Measurements from ENCODE around the gene ITGB4.

Gene ITGB4

DNA sequence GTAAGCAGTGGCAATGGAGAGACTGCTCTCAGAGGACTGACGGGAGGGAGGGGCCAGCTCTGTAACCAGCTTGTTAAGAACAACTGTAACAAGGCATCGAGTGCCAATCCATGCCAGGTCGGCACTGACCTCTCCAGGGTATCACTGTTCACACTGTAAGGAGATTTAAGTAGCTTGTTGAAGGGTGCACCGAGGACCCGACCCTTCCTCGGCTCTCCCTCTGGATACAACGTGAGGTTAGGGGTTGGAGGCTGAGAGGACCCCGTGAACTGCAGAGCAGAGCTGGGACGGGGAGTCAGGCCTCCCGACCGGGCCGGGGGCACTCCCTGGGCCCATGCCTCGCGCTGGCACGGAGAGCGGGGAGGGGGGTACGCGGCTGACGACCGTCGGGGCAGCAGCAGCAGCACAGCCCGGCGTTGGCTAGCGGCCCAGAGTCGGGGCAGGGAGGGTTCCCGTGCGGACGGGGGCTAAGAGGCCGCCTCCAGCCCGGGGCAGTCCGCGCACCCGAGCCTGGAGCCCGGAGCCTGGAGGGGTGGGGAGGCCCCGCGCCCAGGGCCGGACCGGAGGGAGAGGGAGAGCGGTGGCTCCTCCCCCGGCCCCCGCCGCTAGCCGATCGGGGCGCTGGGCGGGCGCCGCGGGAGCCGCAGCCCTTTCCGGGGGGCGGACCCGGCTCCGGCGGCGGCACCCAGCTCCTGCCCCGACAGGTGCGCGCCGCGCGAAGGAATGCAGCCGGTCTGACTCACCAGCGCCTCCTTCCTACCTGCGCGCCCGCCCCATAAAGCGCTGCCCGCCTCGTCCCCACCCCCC lies at the start of gene ITGB4:
Gene ITGB4 (plus strand): TSS at position 804 of the 807 bp plus-strand sequence. CDS start 3,245 bp downstream, outside the sequence.
- Histone ChIP-seq H3K27me3 (ENCODE audit: control insufficient read depth, insufficient read depth, low read length) (peaks cover 41% of the 10 kb centered on the region), H3K27ac (ENCODE audit: low read length) (no peak within 1 kb of the TSS), H3K9ac (ENCODE audit: low read length) (no peak within 1 kb of the TSS), H3K4me3 (ENCODE audit: low read length) (peak within 1 kb of the TSS; percentile 54), H3K4me1 (ENCODE audit: control insufficient read depth, low read depth, low read length) (no peaks in the 10 kb centered on the region), H3K9me3 (ENCODE audit: control insufficient read depth, low read depth, low read length) (no peaks in the 10 kb centered on the region), H3K36me3 (ENCODE audit: control insufficient read depth, low read depth, low read length) (no peaks in the 10 kb centered on the region)

DNA sequence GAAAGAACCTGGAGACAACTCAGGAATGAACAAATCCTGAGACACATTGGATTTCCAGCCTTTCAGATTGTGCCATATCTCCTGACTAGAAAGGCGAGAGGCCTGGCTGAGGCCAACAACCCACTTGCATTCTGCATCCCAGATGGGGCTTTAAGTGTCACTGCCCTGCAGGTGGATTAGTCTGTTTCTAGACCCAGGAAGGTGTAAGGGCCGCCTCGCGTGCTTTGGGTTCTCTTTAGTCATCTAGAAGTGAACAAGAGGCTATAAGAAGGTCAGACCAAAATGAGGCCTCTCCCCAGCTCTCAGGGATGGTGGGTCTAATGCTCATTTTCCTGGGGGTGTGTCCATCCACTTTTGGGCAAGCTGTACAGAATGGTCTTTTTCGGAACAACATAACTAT lies 49.2 kb upstream of the ITGB4 start:
- Histone ChIP-seq H3K27ac (ENCODE audit: low read length) (no peak overlapping the region), H3K9me3 (ENCODE audit: control insufficient read depth, low read depth, low read length) (no peaks in the 10 kb centered on the region), H3K36me3 (ENCODE audit: control insufficient read depth, low read depth, low read length) (peaks cover 49% of the 10 kb centered on the region)

DNA sequence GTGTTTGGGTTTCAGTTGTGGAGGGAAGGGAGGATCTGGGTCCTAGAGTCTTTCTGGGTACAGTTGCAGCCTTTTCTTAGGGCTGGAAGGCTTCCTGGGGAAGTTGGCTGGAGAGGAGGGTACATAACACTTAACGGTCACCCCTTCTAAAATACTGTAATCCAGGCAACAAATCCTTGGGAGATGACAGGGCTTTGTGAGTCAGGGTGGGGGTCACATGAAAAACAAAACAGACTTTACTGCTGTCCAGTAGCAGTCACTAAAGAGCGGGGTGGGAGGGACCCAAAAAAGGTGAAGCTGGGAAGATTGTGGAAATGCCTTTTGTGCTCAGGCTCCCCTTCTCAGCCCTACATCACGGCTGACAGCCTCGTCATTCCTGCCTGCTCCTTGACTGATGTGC lies 47.8 kb upstream of the ITGB4 start:
- Histone ChIP-seq H3K36me3 (ENCODE audit: control insufficient read depth, low read depth, low read length) (peaks cover 52% of the 10 kb centered on the region), H3K9ac (ENCODE audit: low read length) (no peak overlapping the region), H3K9me3 (ENCODE audit: control insufficient read depth, low read depth, low read length) (no peaks in the 10 kb centered on the region), H3K4me1 (ENCODE audit: control insufficient read depth, low read depth, low read length) (no peaks in the 10 kb centered on the region), H3K27ac (ENCODE audit: low read length) (no peak overlapping the region), H3K4me3 (ENCODE audit: low read length) (no peak overlapping the region), H3K27me3 (ENCODE audit: control insufficient read depth, insufficient read depth, low read length) (no peaks in the 10 kb centered on the region)

More for the DNA sequence above, 49.2 kb upstream of the ITGB4 start:
- Histone ChIP-seq H3K27me3 (ENCODE audit: control insufficient read depth, insufficient read depth, low read length) (no peaks in the 10 kb centered on the region), H3K4me3 (ENCODE audit: low read length) (no peak overlapping the region), H3K4me1 (ENCODE audit: control insufficient read depth, low read depth, low read length) (peaks cover 5% of the 10 kb centered on the region), H3K9ac (ENCODE audit: low read length) (no peak overlapping the region)

DNA sequence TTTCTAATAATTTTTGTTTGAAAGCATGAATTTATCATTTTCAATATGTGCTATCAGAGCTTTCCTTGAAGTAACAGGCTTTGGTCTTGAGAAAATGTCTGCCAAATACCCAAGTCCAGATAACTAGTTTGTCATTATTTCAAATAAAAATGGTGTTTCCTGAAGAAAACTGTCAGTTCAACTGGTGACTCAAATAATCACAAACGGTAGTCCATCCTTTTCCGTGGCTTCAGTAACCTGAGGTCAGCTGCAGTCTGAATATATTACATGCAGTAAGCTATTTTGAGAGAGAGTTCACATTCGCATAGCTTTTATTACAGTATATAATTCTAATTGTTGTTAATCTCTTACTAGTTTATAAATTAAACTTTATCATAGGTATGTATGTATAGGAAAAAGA lies 44.8 kb upstream of the ITGB4 start:
- Histone ChIP-seq H3K4me3 (ENCODE audit: low read length) (no peak overlapping the region), H3K36me3 (ENCODE audit: control insufficient read depth, low read depth, low read length) (peaks cover 34% of the 10 kb centered on the region), H3K27me3 (ENCODE audit: control insufficient read depth, insufficient read depth, low read length) (no peaks in the 10 kb centered on the region), H3K9me3 (ENCODE audit: control insufficient read depth, low read depth, low read length) (no peaks in the 10 kb centered on the region), H3K9ac (ENCODE audit: low read length) (no peak overlapping the region), H3K27ac (ENCODE audit: low read length) (no peak overlapping the region), H3K4me1 (ENCODE audit: control insufficient read depth, low read depth, low read length) (no peaks in the 10 kb centered on the region)

DNA sequence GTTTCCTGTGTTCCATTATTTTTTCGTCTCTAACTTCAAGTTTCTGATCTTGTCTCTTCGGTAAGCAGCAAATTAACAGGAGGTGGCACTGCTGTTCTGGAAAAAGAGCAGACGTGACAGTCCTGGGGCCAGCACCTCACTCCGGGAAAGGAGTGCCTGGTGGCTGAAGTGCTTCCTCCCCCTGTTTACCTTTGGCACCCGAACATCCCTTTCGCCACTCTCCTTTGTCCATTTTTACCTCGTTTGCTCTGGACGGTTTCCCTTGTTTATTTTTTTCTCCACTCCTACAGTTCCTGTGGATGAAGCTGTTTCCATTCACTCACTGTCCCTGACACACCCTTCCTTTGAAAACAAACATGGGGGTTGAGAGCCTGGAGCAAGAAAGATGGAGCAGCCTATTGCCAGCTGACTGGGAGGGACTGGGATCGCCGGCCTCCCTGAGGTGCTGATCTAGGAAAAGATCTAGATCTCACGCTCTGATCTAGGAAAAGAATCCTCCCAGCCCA lies 41.5 kb upstream of the ITGB4 start:
- Histone ChIP-seq H3K27ac (ENCODE audit: low read length) (no peak overlapping the region), H3K27me3 (ENCODE audit: control insufficient read depth, insufficient read depth, low read length) (no peaks in the 10 kb centered on the region), H3K4me3 (ENCODE audit: low read length) (no peak overlapping the region), H3K9me3 (ENCODE audit: control insufficient read depth, low read depth, low read length) (no peaks in the 10 kb centered on the region), H3K36me3 (ENCODE audit: control insufficient read depth, low read depth, low read length) (peaks cover 17% of the 10 kb centered on the region), H3K4me1 (ENCODE audit: control insufficient read depth, low read depth, low read length) (no peaks in the 10 kb centered on the region), H3K9ac (ENCODE audit: low read length) (no peak overlapping the region)

DNA sequence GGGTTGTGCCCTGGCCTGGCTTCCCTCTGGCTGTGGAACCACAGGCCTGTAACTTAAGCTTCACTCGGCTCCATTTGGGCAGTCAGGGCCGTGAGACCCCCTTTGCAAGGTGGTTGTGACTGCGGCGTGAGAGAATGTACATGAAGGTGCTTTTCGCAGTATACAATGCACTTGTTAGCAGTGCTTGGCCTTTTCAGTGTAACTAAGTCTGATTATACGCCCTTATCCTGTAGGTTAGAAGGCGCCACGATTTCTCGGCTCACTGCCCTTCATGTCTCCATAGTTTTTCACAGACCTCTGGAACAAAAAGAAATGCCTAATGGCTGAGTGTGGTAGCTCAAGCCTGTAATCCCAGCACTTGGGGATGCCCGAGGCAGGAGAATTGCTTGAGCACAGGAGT lies 40.8 kb upstream of the ITGB4 start:
- Histone ChIP-seq H3K27me3 (ENCODE audit: control insufficient read depth, insufficient read depth, low read length) (no peaks in the 10 kb centered on the region), H3K36me3 (ENCODE audit: control insufficient read depth, low read depth, low read length) (peaks cover 17% of the 10 kb centered on the region), H3K9ac (ENCODE audit: low read length) (no peak overlapping the region), H3K4me1 (ENCODE audit: control insufficient read depth, low read depth, low read length) (no peaks in the 10 kb centered on the region), H3K27ac (ENCODE audit: low read length) (no peak overlapping the region), H3K4me3 (ENCODE audit: low read length) (no peak overlapping the region), H3K9me3 (ENCODE audit: control insufficient read depth, low read depth, low read length) (no peaks in the 10 kb centered on the region)

DNA sequence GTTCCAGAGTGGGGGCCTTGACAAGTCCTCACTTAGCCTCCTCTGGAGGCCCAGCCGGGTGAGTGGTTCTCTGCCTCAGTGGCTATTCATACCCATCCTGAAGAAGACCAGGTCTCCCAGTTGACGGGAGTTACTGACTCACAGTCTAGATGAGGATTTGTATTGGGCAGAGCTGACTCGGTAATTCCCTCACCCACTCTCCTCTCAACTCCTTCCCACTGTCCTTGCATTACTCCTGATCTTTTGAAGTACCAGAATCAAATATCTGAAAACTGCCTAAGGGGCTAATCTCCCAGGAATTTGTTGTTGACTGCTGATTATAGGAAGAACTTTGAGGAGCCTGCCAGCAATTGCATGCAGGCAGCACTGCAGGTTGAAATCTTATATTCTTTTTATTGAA lies 40.0 kb upstream of the ITGB4 start:
- Histone ChIP-seq H3K9ac (ENCODE audit: low read length) (no peak overlapping the region), H3K27ac (ENCODE audit: low read length) (no peak overlapping the region), H3K4me3 (ENCODE audit: low read length) (no peak overlapping the region), H3K9me3 (ENCODE audit: control insufficient read depth, low read depth, low read length) (no peaks in the 10 kb centered on the region), H3K27me3 (ENCODE audit: control insufficient read depth, insufficient read depth, low read length) (no peaks in the 10 kb centered on the region), H3K36me3 (ENCODE audit: control insufficient read depth, low read depth, low read length) (peaks cover 12% of the 10 kb centered on the region), H3K4me1 (ENCODE audit: control insufficient read depth, low read depth, low read length) (no peaks in the 10 kb centered on the region)

DNA sequence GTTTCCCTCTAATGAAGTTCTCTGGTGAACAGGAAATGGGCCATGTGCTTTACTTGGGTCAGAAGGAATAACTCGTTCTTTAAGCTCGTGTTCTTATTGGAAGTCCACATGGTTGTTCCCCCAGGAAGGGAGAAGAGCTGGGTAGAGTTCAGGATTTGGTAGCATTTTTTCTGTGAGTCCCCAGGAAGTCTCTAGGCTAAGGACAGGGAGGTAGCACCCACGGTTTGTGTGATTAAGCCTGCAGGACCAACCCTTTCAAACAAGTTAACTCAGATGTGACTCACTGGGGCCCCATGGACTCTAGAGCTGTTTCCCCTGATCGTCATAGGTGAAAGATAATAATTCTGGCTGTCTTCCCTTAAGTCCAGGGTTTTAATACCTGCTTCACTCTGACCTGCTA lies 37.7 kb upstream of the ITGB4 start:
- Histone ChIP-seq H3K27me3 (ENCODE audit: control insufficient read depth, insufficient read depth, low read length) (no peaks in the 10 kb centered on the region), H3K36me3 (ENCODE audit: control insufficient read depth, low read depth, low read length) (peaks cover 4% of the 10 kb centered on the region), H3K9me3 (ENCODE audit: control insufficient read depth, low read depth, low read length) (no peaks in the 10 kb centered on the region), H3K4me3 (ENCODE audit: low read length) (no peak overlapping the region), H3K4me1 (ENCODE audit: control insufficient read depth, low read depth, low read length) (no peaks in the 10 kb centered on the region), H3K9ac (ENCODE audit: low read length) (no peak overlapping the region), H3K27ac (ENCODE audit: low read length) (no peak overlapping the region)

DNA sequence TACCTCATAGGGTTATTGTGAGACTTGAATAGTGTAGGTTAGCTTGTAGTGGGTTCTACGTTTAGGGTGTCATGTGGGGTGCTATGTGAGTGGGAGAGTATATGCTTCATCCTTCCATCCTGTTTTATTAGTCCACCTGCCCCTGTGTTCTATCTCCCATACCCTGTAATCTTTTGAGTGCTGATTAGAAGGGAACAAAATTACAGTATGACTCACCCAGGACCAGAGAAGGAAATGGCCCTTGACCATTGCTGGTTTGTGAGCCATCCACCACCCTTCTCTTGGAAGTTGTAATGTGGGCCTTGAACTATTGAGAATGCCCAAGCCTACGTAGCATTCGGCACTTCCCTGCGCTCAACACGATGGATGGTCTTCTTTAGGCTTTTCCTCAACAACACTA lies 37.0 kb upstream of the ITGB4 start:
- H3K4me3 ChIP-seq (ENCODE audit: low read length): no peak overlapping the region
- no peak overlapping the region for H3K9ac ChIP-seq (ENCODE audit: low read length)
- H3K4me1 ChIP-seq (ENCODE audit: control insufficient read depth, low read depth, low read length): no peaks in the 10 kb centered on the region
- H3K36me3 ChIP-seq (ENCODE audit: control insufficient read depth, low read depth, low read length): peaks cover 2% of the 10 kb centered on the region
- no peaks in the 10 kb centered on the region for H3K27me3 ChIP-seq (ENCODE audit: control insufficient read depth, insufficient read depth, low read length)
- no peak overlapping the region for H3K27ac ChIP-seq (ENCODE audit: low read length)
- no peaks in the 10 kb centered on the region for H3K9me3 ChIP-seq (ENCODE audit: control insufficient read depth, low read depth, low read length)

DNA sequence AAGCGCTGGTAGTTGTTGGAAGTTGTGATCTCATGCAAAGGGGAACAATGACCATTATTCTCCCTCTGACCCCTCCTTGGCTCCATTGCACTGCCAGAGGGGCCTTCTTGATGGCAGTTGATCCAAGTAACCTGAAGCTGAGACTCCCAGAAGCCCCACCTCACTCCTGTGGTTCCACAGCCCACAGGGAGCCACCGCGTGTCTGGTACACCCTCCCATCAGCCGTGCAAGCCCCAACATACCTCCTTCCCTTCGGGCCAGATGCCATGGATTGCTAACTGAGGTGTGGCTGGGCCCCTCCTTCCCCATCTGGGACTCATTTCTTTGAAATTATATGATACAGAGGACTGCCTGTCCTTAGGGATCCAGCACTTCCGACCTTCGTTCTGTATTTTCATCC lies 36.3 kb upstream of the ITGB4 start:
- no peak overlapping the region for H3K9ac ChIP-seq (ENCODE audit: low read length)
- no peak overlapping the region for H3K4me3 ChIP-seq (ENCODE audit: low read length)
- no peaks in the 10 kb centered on the region for H3K36me3 ChIP-seq (ENCODE audit: control insufficient read depth, low read depth, low read length)
- H3K9me3 ChIP-seq (ENCODE audit: control insufficient read depth, low read depth, low read length): no peaks in the 10 kb centered on the region
- no peaks in the 10 kb centered on the region for H3K27me3 ChIP-seq (ENCODE audit: control insufficient read depth, insufficient read depth, low read length)
- H3K4me1 ChIP-seq (ENCODE audit: control insufficient read depth, low read depth, low read length): no peaks in the 10 kb centered on the region
- no peak overlapping the region for H3K27ac ChIP-seq (ENCODE audit: low read length)

DNA sequence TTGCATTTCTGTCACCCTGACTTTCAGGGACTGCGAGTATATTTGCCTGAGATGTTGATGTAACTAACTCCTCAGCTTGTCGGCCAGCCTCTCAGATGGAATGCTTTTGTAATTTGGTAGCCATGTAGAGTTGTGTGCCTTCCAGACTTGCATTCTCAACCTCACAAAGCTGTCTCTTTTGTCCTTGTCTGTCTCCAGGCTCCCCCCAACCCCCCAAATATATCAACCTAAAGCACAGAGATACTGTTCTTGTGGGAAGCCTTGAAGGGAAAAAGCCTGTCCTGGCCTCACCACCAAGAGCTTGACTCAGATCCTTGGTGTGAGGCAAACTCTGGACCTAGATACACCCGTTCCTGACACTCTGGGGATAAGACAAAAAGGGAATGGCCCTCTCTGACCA lies 35.8 kb upstream of the ITGB4 start:
- no peak overlapping the region for H3K9ac ChIP-seq (ENCODE audit: low read length)
- H3K36me3 ChIP-seq (ENCODE audit: control insufficient read depth, low read depth, low read length): peaks cover under 1% of the 10 kb centered on the region
- H3K27ac ChIP-seq (ENCODE audit: low read length): no peak overlapping the region
- H3K9me3 ChIP-seq (ENCODE audit: control insufficient read depth, low read depth, low read length): no peaks in the 10 kb centered on the region
- H3K4me3 ChIP-seq (ENCODE audit: low read length): no peak overlapping the region
- H3K4me1 ChIP-seq (ENCODE audit: control insufficient read depth, low read depth, low read length): no peaks in the 10 kb centered on the region
- H3K27me3 ChIP-seq (ENCODE audit: control insufficient read depth, insufficient read depth, low read length): no peaks in the 10 kb centered on the region

DNA sequence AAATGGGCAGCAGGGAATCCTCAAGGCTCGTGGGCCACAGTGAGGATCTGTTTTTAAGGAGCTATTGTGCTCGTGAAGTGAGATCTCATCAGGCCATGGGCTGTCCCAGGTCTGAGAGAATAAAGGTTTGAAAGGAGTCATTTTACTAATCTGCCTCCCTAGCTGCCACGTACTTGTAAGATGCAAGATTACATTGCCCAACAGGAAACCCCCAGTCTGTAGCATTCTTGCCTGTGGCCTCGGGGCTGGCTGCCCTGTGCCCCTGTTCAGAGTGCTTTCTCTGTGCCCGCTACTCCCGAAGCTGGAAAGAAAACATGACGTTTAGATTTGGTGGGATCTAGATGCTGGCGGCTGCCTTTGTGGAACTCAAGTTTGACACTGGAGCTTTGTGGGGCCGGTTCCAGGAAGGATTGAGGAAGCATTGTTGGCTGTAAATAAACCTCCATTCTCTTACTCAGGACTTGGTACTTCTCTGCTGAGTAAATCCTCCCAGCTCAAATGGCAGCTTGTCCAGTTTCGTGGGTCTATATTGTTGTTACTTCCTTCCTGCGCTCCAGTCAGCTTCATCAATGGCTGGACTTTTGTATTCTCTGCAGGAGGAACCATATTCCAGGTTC lies 32.9 kb upstream of the ITGB4 start:
- Histone ChIP-seq H3K36me3 (ENCODE audit: control insufficient read depth, low read depth, low read length) (peaks cover 3% of the 10 kb centered on the region), H3K9ac (ENCODE audit: low read length) (no peak overlapping the region), H3K4me3 (ENCODE audit: low read length) (no peak overlapping the region), H3K4me1 (ENCODE audit: control insufficient read depth, low read depth, low read length) (peaks cover 2% of the 10 kb centered on the region), H3K27ac (ENCODE audit: low read length) (no peak overlapping the region), H3K27me3 (ENCODE audit: control insufficient read depth, insufficient read depth, low read length) (no peaks in the 10 kb centered on the region), H3K9me3 (ENCODE audit: control insufficient read depth, low read depth, low read length) (no peaks in the 10 kb centered on the region)
